GM19025 (cell line): ENCODE results near the gene RAB4B.
"Not testable (repeated sequence)": the region's sequence is repeated elsewhere in the genome, so short reads cannot be mapped to it uniquely, and the experiment has no call there.

Experiments used
- ATAC-seq: cut with Tn5 transposase; IDR thresholded peaks from one replicate; pipeline ENCODE4 v1.9.1; 2021; ENCODE audit warnings: mild to moderate bottlenecking, low read depth, moderate library complexity; ENCODE audit not compliant: unreplicated experiment

RAB4B gene

DNA sequence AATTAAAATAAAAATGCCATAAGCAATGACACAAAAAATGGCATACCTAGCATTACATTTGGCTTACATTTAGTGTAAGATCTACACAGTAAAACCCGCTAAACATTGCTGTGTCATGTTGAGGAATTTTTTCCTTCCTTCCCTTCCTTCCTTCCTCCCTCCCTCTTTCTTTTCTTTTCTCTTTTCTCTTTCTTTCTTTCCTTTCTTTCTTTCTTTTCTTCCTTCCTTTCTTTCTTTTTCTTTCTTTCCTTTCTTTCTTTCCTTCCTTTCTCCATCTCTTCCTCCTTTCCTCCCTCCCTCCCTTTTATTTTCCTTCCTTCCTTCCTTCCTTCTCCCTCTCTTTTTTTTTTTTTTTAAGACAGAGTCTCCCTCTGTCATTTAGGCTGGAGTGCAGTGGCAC is 60.4 kb downstream of the RAB4B start:
- not testable (repeated sequence) for ATAC-seq

DNA sequence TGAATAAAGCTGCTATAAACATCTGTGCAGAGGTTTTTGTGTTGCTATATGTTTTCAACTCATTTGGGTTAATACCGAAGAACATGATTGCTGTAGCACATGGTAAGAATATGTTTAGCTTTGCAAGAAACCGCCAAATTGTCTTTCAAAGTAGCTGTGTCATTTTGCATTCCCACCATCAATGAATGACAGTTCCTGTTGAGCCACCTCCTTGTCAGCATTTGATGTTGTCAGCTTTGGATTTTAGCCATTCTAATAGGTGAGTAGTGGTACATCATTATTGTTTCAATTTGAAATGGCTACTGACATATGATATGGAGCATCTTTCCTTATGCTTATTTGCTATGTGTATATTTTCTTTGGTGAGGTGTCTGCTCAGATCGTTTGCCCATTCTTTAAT is 64.0 kb downstream of the RAB4B start:
- ATAC-seq = not testable (repeated sequence)

DNA sequence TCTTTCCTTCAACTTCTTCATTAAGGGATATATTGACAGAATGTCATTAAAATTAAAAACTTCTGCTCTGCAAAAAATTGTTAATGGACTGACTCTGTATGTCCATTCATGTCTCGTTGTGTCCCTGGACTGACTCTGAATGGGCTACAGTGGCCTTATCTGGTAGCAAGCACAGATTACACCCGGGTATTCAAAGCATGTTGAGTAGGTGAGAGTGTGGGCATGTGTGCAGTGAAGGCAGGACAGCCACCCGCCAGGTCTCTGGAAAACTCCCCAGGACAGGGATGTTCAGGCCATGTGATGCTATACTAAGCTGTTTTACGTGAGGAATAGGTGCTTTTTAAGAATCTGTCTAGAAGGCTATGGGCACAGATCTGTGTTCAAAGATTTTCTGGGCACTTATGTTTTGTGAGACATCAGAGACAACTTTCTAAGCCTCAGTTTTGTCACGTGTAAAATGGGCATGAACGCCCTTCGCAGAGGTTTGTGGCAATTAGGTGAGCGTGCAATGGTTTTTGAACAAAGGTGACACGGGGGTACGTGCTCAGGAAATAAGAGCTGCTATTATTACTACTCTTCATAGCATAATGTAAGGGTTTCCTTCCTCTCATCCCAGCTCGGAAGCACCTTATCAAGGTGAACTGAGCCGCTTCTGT is 65.1 kb downstream of the RAB4B start:
- ATAC-seq = not testable (repeated sequence)

- ATAC-seq = not testable (repeated sequence)
Observed at GRCh38 chr19:40843653-40844052, 65.6 kb downstream of the RAB4B start.
